Stimulated activated CD8-positive, alpha-beta memory T cell treated with anti-CD3 and anti-CD28 coated beads, Interleukin-2, amount 100 ng/mL, for 1 hour (primary cell): Measurements from ENCODE around the gene SCAMP1.
"Not testable (repeated sequence)": the region's sequence is repeated elsewhere in the genome, so short reads cannot be mapped to it uniquely, and the experiment has no call there.

Experiments used
- DNase-seq, 2 donors: peaks; one replicate each; pipeline ENCODE4 v3.0.0-alpha.2; 2020; ENCODE audit warnings: low read depth in 2 of 2

Gene SCAMP1

DNA sequence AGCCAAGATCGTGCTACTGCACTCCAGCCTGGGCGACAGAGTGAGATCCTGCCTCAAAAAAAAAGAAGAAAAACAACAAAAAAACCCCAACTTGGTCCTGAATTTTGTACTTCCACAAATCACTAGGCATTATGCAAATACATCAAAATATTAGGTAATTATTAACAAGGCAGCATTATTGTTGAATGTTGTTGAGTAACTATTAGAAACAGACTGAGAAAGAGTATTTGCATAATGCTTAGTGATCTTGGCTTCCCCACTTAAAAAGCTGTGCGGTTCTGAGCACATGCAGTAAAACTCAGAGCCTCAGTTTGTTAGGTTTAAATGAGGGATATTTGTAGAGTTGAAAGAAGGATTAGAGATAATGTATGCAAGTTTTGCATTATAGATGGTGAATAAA, 64.2 kb downstream of the SCAMP1 start:
- no peak for DNase-seq

DNA sequence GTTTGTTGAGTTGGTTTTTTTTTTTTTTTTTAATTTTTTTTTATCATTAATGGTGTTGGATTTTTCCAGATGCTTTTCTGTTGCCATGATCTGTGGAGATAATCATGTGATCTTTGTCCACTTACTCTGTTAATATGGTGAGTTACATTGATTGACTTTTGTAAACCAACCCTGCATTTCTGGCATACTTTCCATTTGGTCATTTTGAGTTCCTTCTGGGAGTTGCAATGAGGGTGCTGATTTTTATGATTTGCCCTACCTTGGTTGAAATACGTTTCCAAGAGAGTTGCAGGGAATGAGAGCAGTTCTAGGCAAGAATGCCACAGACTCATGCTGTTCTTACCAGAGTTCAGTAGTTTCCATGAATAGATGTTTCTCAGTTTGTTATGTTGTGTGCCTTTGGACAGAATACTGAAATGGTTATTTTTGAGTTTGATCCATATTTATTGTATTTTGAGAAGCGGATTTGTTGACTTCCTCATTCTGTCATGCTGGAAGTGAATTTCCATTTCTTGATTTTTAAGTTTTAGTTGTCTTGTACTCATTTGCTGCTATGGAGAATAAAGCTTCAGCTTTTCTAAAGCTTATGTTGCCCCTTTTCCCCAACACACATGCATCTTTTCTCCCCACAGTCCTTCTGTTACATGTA, 69.0 kb downstream of the SCAMP1 start:
- no peak for DNase-seq

DNA sequence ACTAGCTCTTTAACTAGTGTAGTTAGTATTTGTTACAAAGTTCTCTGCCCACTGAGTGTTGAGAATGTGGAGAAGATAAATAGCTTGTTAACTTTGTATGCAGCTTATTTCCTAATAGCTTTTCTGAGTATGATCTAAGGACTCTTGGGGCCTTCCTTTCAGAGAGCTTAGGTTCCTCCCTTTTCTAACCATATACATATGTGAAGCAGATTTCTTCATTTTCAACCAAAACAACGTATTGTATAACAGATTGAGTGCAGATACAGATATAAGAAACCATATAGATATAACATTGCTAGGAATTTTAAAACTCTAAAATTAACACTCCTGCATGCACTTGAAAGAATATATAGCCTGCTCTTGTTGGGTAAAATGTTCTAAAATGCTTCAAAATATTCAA, 70.4 kb downstream of the SCAMP1 start:
- no peak for DNase-seq

DNA sequence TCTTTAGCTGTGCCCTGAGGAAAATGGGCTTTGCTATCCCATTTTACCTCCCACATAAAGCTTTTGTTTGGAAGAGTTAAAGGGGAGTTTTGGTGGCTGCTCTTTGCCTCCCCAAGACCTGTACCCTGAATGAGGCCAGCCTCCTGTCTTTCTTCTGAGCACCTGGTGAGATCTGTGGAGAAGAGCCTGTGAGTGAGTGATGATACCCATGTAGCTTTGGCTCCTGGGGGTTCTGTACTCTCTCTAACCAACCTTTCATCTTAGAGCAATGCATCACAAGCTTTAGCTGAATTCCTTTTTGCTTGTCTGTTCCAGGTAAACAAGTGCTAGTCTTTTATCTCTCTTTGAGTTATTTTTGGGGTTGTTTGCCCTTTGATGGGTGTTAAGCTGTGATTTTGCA, 73.6 kb downstream of the SCAMP1 start:
- DNase-seq = no peak

DNA sequence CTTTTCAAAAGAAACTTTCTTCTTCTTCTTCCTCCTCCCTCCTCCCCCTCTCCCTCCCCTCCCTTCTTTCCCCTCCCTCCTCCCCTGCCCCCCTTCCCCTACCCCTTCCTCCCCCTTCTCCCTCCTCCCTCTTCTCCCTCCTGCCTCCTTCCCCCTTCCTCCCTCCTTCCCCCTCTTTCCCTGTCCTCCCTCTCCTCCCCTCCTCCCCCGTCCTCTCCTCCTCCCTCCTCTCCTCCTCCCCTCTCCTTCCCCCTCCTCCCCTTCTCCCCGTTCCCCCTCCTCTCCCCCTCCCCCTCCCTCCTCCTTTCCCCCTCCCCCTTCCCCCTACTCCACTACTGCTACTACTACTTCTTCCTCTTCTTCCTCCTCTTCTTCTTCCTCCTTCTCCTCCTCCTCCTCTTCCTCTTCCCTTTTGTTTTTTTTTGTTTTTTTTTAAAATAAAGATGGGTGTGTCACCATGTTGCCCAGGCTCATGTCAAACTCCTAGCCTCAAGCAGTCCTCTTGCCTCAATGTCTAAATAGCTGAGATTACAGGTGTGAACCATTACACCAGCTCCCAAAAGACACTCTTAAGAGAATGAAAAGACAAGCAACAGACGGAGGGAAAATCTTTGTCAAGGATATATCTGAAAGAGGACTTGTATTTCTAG, 87.5 kb downstream of the SCAMP1 start:
- no peak for DNase-seq

DNA sequence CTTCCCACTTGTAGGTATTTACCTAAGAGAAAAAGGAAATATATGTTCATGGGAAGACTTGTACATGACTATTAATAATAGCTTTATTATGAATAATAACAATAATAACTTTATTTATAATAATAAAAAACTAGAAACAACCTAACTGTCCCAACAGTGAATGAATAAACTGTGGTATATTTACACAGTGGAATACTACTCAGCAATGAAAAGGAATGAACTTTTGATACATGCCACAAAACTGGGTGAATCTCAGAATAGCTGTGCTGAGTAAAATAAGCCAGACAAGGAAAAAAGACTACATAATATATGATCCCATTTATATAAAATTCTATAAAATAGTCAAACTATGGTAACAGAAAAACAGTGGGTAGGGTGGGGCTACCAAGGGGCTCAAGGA, 88.7 kb downstream of the SCAMP1 start:
- DNase-seq = no peak

DNA sequence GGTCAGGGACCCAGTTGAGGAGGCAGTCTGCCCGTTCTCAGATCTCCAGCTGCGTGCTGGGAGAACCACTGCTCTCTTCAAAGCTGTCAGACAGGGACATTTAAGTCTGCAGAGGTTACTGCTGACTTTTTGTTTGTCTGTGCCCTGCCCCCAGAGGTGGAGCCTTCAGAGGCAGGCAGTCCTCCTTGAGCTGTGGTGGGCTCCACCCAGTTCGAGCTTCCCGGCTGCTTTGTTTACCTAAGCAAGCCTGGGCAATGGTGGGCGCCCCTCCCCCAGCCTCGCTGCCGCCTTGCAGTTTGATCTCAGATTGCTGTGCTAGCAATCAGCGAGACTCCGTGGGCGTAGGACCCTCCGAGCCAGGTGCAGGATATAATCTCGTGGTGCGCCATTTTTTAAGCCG, 97.1 kb downstream of the SCAMP1 start:
- not testable (repeated sequence) for DNase-seq

DNA sequence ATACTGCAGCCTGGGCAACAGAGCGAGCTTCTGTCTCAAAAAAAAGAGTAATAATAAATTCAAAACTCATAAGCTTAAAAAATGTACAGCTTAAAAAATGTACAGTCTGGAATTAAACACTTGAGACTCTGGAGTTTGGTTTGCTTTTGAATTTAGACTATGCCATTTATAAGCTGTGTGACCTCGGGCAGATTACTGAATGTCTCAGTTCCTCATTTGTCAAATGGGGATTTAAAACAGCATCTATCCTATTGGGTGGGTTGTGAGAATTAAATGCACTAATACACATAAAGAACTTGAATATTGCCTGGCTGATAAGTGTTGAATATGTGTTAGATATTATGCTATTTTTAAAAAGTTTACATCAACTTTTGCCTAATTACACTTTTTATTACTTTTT, 98.4 kb downstream of the SCAMP1 start:
- DNase-seq = no peak

DNA sequence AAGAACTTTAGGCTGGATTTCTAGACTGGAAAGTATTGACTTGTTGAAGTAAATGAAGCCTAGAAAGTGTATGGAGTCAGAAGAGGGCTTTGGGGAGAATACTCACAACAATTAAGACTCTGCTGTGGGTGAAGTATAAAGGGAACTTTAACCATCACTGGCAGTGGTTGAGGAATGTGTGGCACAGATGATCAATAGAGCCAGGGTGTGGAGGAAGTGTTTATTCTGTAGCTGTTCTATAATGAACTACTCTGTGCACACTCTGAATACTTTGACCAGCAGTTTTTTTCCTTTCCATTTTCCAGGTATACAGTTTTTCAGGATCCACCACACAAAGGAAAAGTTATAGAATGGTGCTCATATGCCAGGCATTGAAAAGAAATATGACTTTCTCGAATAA, 106.7 kb downstream of the SCAMP1 start:
- DNase-seq = no peak

DNA sequence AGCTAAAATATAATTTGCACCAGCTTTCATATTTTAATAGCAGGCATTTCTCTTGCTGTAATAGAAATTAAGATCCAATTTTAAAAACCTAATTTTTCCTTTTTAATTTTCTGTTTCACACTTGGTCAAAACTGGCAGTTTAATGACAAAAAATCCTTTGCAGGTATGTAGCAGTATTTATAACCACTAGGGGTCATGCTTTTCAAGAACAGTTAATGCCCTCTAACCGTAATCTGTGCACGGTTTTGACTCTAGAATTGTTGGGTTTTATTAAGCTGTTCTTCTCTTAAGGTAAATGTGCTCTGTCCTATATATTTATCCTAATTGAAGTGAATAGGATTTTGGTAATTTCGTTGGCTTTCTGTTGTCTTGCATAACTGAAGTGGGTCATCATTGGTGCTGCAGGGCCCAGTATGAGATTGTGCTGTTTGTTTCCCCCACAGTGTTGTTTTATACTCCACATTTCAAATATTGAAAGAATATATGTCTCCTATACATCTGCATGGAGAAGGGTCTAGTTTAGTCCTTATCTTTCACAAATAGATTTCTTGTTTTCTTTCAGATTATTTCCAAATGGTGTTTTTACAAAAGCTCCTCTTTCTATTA, 107.4 kb downstream of the SCAMP1 start:
- DNase-seq = no peak

DNA sequence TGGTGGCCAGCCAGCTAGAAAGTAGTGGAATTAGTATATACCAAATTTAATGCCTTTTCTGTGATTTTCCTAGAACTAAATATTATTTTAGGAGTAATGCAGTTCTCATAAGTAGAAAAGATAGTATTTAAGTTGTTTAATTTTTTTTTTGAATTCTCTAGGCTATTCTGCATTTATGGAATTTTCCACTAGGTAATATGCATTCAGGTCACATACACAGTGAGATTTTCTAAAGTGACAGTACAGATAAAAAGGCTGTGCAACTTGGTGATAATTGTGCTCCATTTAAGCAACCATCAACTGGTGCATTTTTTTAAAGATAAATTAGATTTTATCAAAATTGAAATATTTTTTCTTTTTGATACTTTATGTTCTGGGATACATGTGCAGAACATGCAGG, 111.5 kb downstream of the SCAMP1 start:
- DNase-seq = no peak

DNA sequence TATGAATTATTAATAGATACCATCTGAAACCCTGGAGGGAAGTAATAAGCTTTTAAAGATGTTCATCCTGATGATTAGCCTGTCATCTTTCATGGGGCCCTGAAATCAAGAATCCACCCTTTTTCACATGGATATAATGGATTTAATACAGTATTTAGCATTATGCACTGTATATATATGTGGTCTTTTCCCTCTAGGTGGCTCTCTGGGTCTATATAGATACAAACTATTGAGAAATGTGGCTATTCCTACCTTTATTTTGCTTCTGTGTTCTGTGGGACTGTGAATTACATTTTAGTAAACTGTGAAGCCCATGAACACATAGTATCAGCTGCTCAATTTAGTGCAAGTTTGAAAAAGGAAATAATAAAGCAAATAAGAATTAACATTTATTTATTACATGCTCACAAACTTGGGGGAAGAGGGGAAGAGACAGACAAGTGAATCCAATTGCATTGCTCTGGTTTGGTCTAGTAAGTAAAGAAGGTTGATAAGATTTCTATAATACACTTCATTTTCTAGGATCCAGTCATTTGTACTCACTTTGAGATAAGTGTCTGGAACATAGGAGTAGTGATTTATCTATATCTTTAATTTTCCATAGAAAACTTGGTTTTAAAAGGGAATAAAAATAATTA, 112.2 kb downstream of the SCAMP1 start:
- DNase-seq = no peak

DNA sequence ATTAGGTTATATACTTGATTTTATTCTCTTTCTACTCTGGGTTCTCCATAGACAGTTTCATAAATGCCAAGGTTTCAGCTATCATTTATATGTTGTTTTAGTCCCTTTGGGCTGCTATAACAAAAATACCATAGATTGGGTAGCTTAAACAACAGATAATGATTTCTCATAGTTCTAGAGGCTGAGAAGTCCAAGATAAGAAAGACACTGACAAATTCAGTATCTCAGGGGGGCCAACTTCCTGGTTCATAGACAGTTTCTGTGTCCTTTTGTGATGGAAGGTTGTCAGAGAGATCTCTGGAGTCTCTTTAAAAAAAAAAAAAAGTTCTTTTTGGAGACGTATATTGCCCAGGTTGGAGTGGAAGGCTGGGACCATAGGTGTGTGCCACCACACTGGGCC, 113.3 kb downstream of the SCAMP1 start:
- no peak for DNase-seq

DNA sequence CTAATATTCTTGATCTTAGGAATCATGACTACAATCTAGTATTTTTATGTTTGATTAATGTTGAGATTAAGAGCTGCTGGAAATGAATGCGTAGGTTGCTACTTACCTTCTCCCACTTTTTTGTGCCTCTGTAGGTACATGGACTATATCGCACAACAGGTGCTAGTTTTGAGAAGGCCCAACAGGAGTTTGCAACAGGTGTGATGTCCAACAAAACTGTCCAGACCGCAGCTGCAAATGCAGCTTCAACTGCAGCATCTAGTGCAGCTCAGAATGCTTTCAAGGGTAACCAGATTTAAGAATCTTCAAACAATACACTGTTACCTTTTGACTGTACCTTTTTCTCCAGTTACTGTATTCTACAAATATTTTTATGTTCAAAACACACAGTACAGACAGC, 115.0 kb downstream of the SCAMP1 start:
- DNase-seq = no peak

DNA sequence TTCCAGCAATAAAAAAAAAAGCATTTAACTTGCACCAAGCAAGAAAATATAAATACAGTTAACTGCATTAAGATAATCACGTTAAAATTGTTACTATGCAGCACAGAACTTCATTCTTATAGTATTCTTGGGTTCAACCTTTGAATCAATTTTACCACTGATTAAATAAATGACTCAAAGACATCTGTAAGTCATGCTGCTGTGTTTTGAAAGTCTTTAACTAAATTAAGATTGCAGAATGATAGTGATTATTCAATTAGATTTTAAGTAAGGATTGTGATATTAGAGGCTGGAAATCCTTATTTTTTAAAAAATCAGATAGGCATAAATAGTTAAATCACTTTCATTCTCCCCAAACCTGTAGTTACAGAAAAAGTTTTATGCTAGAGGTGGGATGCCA, 116.4 kb downstream of the SCAMP1 start:
- no peak for DNase-seq

DNA sequence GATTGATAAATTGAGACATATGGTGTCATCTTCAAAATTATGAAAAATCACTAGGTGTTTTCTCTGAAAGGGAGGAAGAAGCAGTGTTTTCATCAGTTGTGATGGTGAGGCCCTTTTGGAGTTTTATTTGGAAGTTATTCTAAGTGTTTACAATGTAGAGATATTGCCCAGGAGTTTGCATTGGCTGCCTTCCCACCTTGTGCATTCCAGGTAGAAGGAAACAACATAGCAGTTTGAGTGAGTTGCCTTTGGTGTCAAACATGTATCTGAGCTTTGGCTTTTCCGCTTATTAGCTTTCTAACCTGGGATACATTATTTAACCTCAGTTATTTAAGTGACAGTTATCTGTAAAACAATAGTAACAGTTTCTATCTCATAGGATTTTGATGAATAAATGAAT, 122.5 kb downstream of the SCAMP1 start:
- no peak for DNase-seq

DNA sequence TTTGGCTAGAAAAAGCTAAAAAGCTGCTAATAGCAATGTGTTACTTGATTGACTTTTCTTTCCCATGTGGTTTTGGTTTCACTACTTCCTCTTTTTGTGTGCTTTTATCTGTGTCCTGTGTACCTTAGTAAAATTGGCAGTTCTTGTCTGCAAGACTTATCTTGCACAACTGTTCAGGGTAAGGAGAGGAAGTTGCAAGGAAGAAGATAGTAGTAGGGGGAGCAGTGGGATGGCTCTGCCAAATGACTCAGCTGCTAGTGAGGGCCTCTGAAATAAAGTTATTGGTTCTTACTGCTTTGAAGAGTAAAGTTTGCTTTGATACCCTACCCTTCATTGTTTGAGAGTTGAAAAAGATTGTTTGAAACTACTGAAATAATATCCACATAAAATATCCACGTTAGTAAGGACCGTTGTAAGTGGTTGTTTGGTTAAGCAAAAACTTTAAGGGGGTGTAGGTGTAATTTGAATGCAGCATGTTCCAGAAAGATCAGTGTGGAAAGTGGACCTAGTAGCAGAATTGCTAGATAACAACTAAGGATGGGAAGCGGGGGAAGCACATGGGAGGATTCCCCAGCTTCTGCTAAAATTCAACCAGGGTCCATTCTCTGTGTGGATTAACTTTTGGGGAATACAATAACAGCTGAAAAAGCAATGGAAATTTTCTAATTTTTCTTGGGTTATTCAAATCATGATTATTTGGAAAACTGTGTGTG, 123.5 kb downstream of the SCAMP1 start:
- DNase-seq = no peak

DNA sequence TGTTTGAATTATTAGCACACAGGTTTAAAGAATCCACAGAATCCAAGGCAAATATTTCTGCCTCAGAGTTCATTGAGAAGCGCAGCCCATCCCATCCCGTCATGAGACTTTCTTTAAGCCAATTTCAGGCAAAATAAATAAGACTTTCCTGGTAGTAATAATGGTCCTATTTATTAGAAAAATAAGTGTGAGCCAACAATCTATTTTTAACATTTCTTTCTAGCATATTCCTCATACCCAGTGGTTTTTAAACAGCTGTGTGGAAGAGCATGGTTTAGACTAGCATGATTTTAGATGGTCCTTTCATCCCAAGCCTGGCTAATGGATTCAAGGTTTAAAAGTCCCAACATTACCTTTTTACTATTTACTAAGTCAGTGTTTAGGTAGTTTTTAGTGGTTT, 125.8 kb downstream of the SCAMP1 start:
- DNase-seq = no peak

DNA sequence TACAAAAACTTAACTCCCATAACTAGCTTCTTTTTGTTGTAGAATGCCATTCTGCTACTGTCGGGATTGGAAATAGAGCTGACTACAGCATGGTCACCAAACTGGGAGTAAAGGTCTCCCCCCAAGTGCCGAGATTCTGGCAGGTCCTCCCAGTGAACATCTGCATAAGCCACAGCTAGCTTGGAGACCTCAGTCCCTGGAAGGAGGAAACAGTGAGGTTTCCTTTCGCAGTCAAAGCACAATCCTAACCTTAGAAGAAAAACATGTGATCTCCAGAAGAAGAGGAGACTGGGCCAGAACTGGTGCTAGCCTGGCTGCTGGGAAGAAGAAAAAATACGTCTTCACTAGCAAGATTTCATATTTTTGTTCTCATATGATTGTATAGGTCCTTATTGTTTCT, 127.4 kb downstream of the SCAMP1 start:
- DNase-seq = no peak

DNA sequence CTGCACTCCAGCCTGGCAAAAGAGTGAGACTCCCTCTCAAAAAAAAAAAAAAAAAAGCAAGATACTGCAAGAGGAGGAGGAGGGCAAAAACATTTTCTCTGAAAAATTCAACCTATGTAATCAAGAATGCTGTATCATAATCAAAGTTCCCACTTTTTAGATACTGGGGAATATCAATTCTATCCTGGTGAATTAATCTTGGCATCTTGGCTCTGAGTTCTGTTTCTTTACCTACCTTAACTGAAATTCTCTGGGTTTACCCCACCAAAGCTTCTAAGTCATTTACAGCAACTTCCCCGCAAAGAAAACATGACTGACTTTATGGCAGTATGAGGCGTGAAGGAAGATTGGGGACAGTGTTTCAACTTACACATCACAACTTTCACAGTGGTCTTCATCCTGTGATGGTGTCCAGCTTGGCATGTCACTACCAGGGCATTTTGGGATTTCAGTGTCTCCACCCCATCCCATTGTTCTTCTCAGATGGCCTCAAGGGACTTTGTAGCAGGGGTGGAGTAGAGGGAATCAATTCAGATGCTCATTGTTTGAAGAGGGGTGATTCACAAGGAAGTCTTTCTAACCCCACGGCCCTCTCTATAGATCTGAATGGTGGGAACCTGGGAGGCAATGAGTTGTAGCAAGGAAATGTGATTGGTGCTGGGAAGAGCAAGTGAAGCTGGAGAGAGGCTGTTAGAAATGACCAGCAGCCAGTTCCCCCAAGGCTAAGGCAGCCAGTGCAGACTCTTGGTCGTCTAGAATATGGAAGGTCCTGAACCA, 130.5 kb downstream of the SCAMP1 start:
- DNase-seq = no peak

DNA sequence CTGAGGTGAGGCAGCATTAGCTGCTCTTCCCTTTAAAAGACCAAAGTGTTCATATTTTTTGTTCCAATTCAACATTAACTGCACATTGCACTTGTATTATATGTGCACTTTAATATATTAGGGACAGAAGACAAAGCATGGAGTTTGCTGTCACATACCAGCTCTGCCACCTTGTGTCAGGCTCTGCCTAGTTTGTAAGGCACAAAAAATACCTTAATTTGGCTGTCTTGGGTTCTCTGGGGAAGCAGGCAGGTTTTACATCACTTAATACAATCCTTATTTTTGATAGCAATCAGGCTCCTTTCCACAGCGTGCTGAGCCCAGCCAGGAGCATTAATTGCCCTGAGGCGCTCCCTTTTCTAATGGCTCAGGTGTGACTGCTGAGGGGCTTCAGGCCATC, 131.8 kb downstream of the SCAMP1 start:
- DNase-seq = no peak

DNA sequence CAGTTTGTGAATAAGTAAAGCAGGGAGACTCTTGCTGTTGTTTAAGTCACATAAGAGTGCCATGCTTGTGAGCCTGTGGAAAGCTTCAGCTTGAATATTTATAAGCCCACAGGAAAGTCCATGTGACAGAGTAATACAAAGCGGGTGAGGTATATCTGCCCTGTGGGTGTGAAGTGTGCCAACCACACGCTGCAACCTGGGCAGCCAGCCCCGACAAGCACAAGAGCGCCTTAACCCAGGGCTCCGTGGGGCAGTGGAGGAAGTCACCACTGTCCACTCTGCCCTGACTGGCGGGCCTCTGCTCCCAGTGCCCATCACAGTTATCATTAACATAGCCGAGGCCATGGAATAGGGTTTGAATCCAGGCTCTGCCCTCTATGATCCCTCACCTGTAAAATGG, 132.2 kb downstream of the SCAMP1 start:
- DNase-seq = no peak
